Osteocyte (in vitro differentiated cells): ENCODE results near the gene SLC39A11. TPM values are rescaled to one million over a fixed set of nuclear protein-coding genes. Genes with fewer than 3 reads are reported as not detected.

Experiments
- DNase-seq: peaks from one replicate; pipeline ENCODE4 v3.0.0; 2021; ENCODE audit warnings: mixed read lengths; ENCODE audit not compliant: unreplicated experiment; ENCODE audit errors: extremely low spot score
- H3K27ac Mint-ChIP-seq: one replicate; pipeline ENCODE4 v1.8.0; 2021; ENCODE audit warnings: mild to moderate bottlenecking, mixed read lengths; ENCODE audit not compliant: unreplicated experiment
- H3K27me3 Mint-ChIP-seq: one replicate; pipeline ENCODE4 v1.8.0; 2021; ENCODE audit warnings: mixed read lengths; ENCODE audit not compliant: unreplicated experiment
- H3K36me3 Mint-ChIP-seq: one replicate; pipeline ENCODE4 v1.8.0; 2021; ENCODE audit warnings: mixed read lengths; ENCODE audit not compliant: unreplicated experiment
- H3K4me1 Mint-ChIP-seq: one replicate; pipeline ENCODE4 v1.8.0; 2021; ENCODE audit warnings: mixed read lengths; ENCODE audit not compliant: unreplicated experiment
- H3K4me3 Mint-ChIP-seq: one replicate; pipeline ENCODE4 v1.8.0; 2021; ENCODE audit warnings: mild to moderate bottlenecking, moderate library complexity, mixed read lengths; ENCODE audit not compliant: unreplicated experiment
- H3K9me3 Mint-ChIP-seq: one replicate; pipeline ENCODE4 v1.8.0; 2021; ENCODE audit warnings: mixed read lengths; ENCODE audit not compliant: unreplicated experiment
- CTCF ChIP-seq: fragments of 200-600 bp; sonication (generic); IDR thresholded peaks from 2 replicates; pipeline ENCODE4 v1.5.0; 2021; ENCODE audit warnings: antibody characterized with exemption, mild to moderate bottlenecking, moderate library complexity
- total RNA-seq: library from RNA; stranded (reverse); gene quantifications from 2 replicates; pipeline ENCODE4 v1.2.1, GENCODE V29; 2021

Gene SLC39A11
- total RNA-seq, 1 donor from 2014 or later: 50.2 TPM

GRCh38 chr17:72812823-72813222 is 279.7 kb downstream of the SLC39A11 start:
- H3K4me3 Mint-ChIP-seq: no peak overlapping the region
- peaks cover 20% of the 10 kb centered on the region for H3K36me3 Mint-ChIP-seq
- no peak for DNase-seq
- H3K27me3 Mint-ChIP-seq: no peaks in the 10 kb centered on the region
- no peak overlapping the region for H3K27ac Mint-ChIP-seq
- no peak for TF ChIP-seq CTCF
- peaks cover 7% of the 10 kb centered on the region for H3K4me1 Mint-ChIP-seq
- H3K9me3 Mint-ChIP-seq: peaks cover 3% of the 10 kb centered on the region

- Mint-ChIP-seq H3K4me1 (peaks cover 7% of the 10 kb centered on the region), H3K27me3 (no peaks in the 10 kb centered on the region), H3K9me3 (peaks cover 3% of the 10 kb centered on the region), H3K27ac (no peak overlapping the region), H3K36me3 (peaks cover 17% of the 10 kb centered on the region), H3K4me3 (no peak overlapping the region)
- no peak for DNase-seq
- TF ChIP-seq CTCF: no peak
Observed at GRCh38 chr17:72811976-72812687, 280.4 kb downstream of the SLC39A11 start.

GRCh38 chr17:72810991-72811508 is 281.4 kb downstream of the SLC39A11 start:
- H3K4me3 Mint-ChIP-seq: no peak overlapping the region
- peaks cover 7% of the 10 kb centered on the region for H3K4me1 Mint-ChIP-seq
- no peak for DNase-seq
- peaks cover 15% of the 10 kb centered on the region for H3K36me3 Mint-ChIP-seq
- H3K9me3 Mint-ChIP-seq: peaks cover 3% of the 10 kb centered on the region
- no peak overlapping the region for H3K27ac Mint-ChIP-seq
- H3K27me3 Mint-ChIP-seq: no peaks in the 10 kb centered on the region
- TF ChIP-seq CTCF: no peak

- Mint-ChIP-seq H3K27ac (no peak overlapping the region), H3K9me3 (no peaks in the 10 kb centered on the region), H3K4me3 (no peak overlapping the region), H3K36me3 (peaks cover 3% of the 10 kb centered on the region), H3K4me1 (peaks cover 4% of the 10 kb centered on the region), H3K27me3 (no peaks in the 10 kb centered on the region)
- DNase-seq: no peak
- TF ChIP-seq CTCF: no peak
Observed at GRCh38 chr17:72806011-72806410, 286.5 kb downstream of the SLC39A11 start.

- no peak overlapping the region for H3K4me3 Mint-ChIP-seq
- DNase-seq: no peak
- H3K4me1 Mint-ChIP-seq: peaks cover 4% of the 10 kb centered on the region
- H3K27ac Mint-ChIP-seq: no peak overlapping the region
- no peaks in the 10 kb centered on the region for H3K27me3 Mint-ChIP-seq
- peaks cover 9% of the 10 kb centered on the region for H3K36me3 Mint-ChIP-seq
- H3K9me3 Mint-ChIP-seq: peaks cover 5% of the 10 kb centered on the region
- no peak for TF ChIP-seq CTCF
Observed at GRCh38 chr17:72804949-72805707, 287.4 kb downstream of the SLC39A11 start.
